Prostate gland (tissue), 2 donors: ENCODE results near the gene FGGY. TPM values are rescaled to one million over a fixed set of nuclear protein-coding genes. Genes with fewer than 3 reads are reported as not detected.

Source experiments
- DNase-seq: peaks from one replicate; pipeline ENCODE4 v3.0.0-alpha.2; 2019; ENCODE audit warnings: low spot score
- H3K27ac ChIP-seq, 2 donors: fragments of 200-600 bp; sonication (generic); 2 replicates each; pipeline ENCODE4 v1.5.1; 2017 to 2019
- H3K27me3 ChIP-seq: fragments of 200-600 bp; sonication (generic); replicated peaks from 2 replicates; pipeline ENCODE4 v1.5.1; 2019; ENCODE audit not compliant: insufficient read depth
- H3K36me3 ChIP-seq, 2 donors: fragments of 200-600 bp; sonication (generic); 1 replicate in 1 of 2; 2 replicates in 1 of 2; pipeline versions ENCODE4 v1.5.1 to v1.8.1; 2017 to 2019
- H3K4me1 ChIP-seq: fragments of 200-600 bp; sonication (generic); replicated peaks from 2 replicates; pipeline ENCODE4 v1.5.1; 2019
- H3K4me3 ChIP-seq, 2 donors: fragments of 200-600 bp; sonication (generic); 2 replicates each; pipeline ENCODE4 v1.5.1; 2017 to 2019
- H3K9me3 ChIP-seq: fragments of 200-600 bp; sonication (generic); 2 replicates; pipeline ENCODE4 v1.5.1; 2017
- CTCF ChIP-seq, 4 experiments: fragments of 200-600 bp in 2 of 4; fragments of 450-650 bp in 2 of 4; sonication (generic) in 2 of 4; IDR thresholded peaks; 1 replicate in 3 of 4; 2 replicates in 1 of 4; pipeline ENCODE4 v1.5.1; 2016 to 2019; ENCODE audit warnings: antibody characterized with exemption in 4 of 4, mild to moderate bottlenecking in 2 of 4, moderate library complexity in 2 of 4
- POLR2A ChIP-seq: fragments of 450-650 bp; IDR thresholded peaks from one replicate; pipeline ENCODE4 v1.6.1; 2016; ENCODE audit warnings: antibody characterized with exemption, mild to moderate bottlenecking
- POLR2AphosphoS5 ChIP-seq: sonication (generic); formaldehyde crosslinking; IDR thresholded peaks from one replicate; pipeline ENCODE4 v1.6.1; 2017; ENCODE audit warnings: antibody characterized with exemption
- WGBS: methylation state at CpG from one replicate; pipeline ENCODE4 v1.1.5; 2018; 5-methylcytosine and 5-hydroxymethylcytosine counted together
- intact Hi-C: fragments of 100-400 bp; cut with DNase I; formaldehyde crosslinking; loops from one replicate; pipeline ENCODE4 v1.14.2; 2022
- total RNA-seq, 2 donors: library from RNA; depleted of rRNA; stranded (reverse); fragments of >200 nt; gene quantifications; one replicate each; pipeline ENCODE4 v1.1.0, GENCODE V29; 2016

The FGGY gene
- total RNA-seq, 2 donors from 2014 or later = 28.6 to 32.2 TPM

GRCh38 chr1:59276439-59276851, 20.4 kb upstream of the FGGY start:
- no peaks in the 10 kb centered on the region for H3K4me1 ChIP-seq
- intact Hi-C loops = no loop called here
- WGBS = 79% methylated on average over 3 of the region's 3 CpGs
- H3K27ac ChIP-seq = no peak overlapping the region
- H3K4me3 ChIP-seq = no peak overlapping the region
- H3K36me3 ChIP-seq = no peaks in the 10 kb centered on the region
- H3K9me3 ChIP-seq = no peaks in the 10 kb centered on the region
- no peak for DNase-seq
- no peaks in the 10 kb centered on the region for H3K27me3 ChIP-seq
- TF ChIP-seq POLR2AphosphoS5 = no peak
- no peak for TF ChIP-seq CTCF (IDR thresholded peaks at IDR 0.05)
- no peak for TF ChIP-seq POLR2A

GRCh38 chr1:59278780-59279354, 18.0 kb upstream of the FGGY start:
- DNase-seq = no peak
- Histone ChIP-seq H3K4me1 (no peaks in the 10 kb centered on the region), H3K4me3 (no peak overlapping the region), H3K27ac (no peak overlapping the region), H3K36me3 (no peaks in the 10 kb centered on the region), H3K9me3 (no peaks in the 10 kb centered on the region), H3K27me3 (no peaks in the 10 kb centered on the region)
- 91% methylated on average over 2 of the region's 2 CpGs for WGBS
- intact Hi-C loops = no loop called here
- TF ChIP-seq POLR2A = no peak
- no peak for TF ChIP-seq POLR2AphosphoS5
- no peak for TF ChIP-seq CTCF (IDR thresholded peaks at IDR 0.05)

DNA sequence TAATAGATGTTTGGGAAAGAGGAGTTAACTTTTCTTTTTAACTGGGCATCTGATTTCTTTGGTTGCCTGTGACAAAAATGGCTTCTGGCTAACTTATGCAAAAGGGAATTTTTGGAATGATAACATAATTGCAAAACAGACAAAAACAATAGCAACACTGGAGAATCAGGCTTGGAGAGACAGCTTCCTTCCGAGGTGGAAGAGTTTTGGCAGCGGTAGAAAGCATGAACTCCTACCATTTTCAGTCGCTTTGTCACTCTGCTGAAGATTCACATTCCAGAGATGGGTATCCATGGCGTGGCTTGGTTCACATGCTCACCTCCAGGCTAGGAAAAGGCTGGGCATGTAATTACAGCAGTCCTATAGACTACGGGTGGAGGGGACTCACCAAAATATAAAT, 17.2 kb upstream of the FGGY start:
- WGBS = 90% methylated on average over 5 of the region's 5 CpGs
- DNase-seq = no peak
- no peak overlapping the region for H3K4me3 ChIP-seq
- H3K9me3 ChIP-seq = no peaks in the 10 kb centered on the region
- no peak overlapping the region for H3K27ac ChIP-seq
- intact Hi-C loops = no loop called here
- no peaks in the 10 kb centered on the region for H3K36me3 ChIP-seq
- TF ChIP-seq POLR2AphosphoS5 (no peak), POLR2A (no peak), CTCF (IDR thresholded peaks at IDR 0.05) (no peak)
- H3K27me3 ChIP-seq = no peaks in the 10 kb centered on the region
- H3K4me1 ChIP-seq = no peaks in the 10 kb centered on the region

DNA sequence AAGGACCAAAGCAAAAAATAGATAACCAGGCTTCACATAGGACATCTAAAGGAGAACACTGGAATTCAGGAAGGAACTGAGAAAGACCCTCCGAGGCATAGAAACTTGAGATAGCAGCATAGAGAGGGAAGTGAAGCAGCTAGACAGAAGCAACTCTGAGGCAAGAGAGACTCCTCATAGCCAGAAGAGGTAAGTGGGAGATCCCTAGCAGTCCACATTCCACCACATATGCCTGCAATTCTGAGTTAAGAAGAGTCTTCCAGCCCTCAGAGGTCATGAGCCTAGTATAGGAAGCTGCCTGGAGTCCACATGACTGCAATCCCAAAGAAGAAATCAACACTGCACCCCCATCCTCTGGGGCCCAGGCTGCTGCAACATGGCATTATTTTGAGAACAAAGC, 13.9 kb upstream of the FGGY start:
- TF ChIP-seq POLR2AphosphoS5 (no peak), POLR2A (no peak), CTCF (IDR thresholded peaks at IDR 0.05) (no peak)
- Histone ChIP-seq H3K27ac (no peak overlapping the region), H3K36me3 (no peaks in the 10 kb centered on the region), H3K27me3 (no peaks in the 10 kb centered on the region), H3K9me3 (no peaks in the 10 kb centered on the region), H3K4me3 (no peak overlapping the region), H3K4me1 (no peaks in the 10 kb centered on the region)
- WGBS = 88% methylated on average over 1 of the region's 1 CpG
- no peak for DNase-seq
- intact Hi-C loops = no loop called here

GRCh38 chr1:59285691-59286090, 11.2 kb upstream of the FGGY start:
- no peaks in the 10 kb centered on the region for H3K9me3 ChIP-seq
- intact Hi-C loops = no loop called here
- TF ChIP-seq POLR2A (no peak), POLR2AphosphoS5 (no peak), CTCF (IDR thresholded peaks at IDR 0.05) (no peak)
- 80% methylated on average over 4 of the region's 4 CpGs for WGBS
- no peak for DNase-seq
- H3K36me3 ChIP-seq = no peaks in the 10 kb centered on the region
- H3K4me1 ChIP-seq = no peaks in the 10 kb centered on the region
- H3K27me3 ChIP-seq = no peaks in the 10 kb centered on the region
- H3K4me3 ChIP-seq = no peak overlapping the region
- no peak overlapping the region for H3K27ac ChIP-seq
